GM19238 (cell line): ENCODE results near the gene ARSB.
A peak's percentile ranks its signal among the peaks of the same experiment; 100 is the strongest.
"Not testable (repeated sequence)": the region's sequence is repeated elsewhere in the genome, so short reads cannot be mapped to it uniquely, and the experiment has no call there.

Experiments
- DNase-seq: peaks from one replicate; pipeline ENCODE4 v3.0.0; 2011; ENCODE audit warnings: low spot score; ENCODE audit not compliant: insufficient read length

The ARSB gene

DNA sequence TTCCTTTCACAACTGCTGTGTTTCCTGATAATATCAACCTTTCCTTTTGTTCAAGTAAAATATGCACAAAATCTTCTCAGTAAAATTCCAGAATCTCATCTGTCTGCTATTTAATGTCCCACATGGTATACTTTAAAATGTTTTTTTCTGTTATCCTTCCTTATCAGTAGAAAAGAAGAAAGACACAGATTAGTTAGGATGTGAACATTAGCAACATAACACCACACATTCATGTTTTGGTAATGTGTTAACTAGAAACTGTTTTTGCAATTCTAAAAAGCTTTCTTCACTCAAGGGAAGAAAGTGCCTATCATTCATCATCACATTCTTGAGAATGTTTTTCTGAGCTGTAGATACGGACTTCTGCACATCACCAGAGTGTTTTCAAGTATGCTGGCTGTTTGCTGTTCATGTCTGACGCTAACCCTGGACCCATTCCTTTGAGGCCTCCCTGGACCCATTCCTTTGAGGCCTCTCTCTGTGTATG is 10.5 kb upstream of the ARSB start:
- no peak for DNase-seq

- no peak for DNase-seq
Measured at GRCh38 chr5:78993165-78993564, 8.1 kb upstream of the ARSB start.

- no peak for DNase-seq
Measured at GRCh38 chr5:78992146-78992545, 7.0 kb upstream of the ARSB start.

- DNase-seq, result no peak
Measured at GRCh38 chr5:78989080-78989479, 4.0 kb upstream of the ARSB start.

- peak; percentile 52 for DNase-seq
Measured at GRCh38 chr5:78985725-78986223, 664 bp upstream of the ARSB start.

DNA sequence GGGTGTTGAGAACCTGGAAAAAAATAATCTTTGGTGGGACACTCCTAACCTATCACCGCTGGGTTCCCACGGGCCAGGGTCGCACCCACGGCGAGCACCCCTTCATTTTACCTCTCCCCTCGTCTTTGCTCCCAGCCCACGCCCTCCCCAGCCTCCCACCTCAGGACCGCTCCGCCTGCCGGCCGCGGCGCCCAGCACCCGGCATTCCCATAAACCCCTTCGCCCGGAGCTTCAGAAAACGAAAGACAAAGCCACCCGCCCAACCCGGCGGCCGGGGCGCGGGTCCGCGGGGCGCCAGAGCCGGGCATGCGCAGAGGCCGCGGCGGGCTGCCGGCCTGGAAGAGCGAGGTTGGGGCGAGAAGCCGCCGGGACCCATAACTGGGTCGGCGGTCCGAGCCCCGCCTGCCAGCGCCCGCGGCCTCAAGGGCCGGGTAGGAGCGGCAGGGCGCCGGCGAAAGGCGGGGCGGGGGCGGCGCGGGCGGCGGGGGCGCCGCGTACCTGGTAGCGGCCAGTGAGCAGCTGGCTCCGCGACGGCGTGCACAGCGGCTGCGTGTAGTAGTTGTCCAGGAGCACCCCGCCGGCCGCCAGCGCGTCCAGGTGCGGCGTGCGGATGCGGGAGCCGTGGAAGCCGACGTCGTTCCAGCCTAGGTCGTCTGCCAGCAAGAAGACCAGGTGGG is 533 bp downstream of the ARSB start:
- DNase-seq, result peak; percentile 85

GRCh38 chr5:78983601-78984438 is 1.3 kb downstream of the ARSB start:
- no peak for DNase-seq

DNA sequence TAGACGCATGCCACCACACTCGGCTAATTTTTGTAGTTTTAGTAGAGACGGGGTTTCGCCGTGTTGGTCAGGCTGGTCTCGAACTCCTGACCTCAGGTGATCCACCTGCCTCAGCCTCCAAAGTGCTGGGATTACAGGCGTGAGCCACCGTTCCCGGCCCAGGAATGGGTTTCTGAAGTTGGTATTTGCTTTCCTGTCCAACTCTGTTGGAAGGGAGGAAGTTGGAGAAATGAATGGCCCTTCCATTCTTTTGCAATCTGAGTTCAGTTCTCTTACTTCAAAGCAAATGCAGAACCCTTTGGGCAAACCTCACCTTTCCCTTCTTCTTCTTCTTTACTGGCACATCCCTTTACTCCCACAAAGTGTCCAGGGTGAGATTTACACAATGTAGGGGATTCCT is 1.9 kb downstream of the ARSB start:
- not testable (repeated sequence) for DNase-seq

DNA sequence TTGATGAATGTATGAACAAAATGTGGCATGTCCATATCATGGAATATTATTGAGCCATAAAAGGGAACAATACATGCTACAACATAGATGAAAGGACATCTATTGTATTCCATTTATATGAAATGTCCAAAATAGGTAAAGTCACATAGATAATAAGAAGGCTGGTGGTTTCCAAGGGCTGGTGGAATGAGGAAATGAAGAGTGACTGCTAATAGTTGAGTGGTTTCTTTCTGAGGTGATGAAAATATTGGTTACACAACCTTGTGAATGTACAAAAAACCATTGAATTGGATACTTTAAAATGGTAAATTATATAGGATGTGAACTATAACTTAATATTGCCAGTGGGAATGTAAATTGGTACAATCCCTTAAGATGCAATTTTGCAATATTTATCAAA is 5.2 kb downstream of the ARSB start:
- no peak for DNase-seq

- no peak for DNase-seq
Measured at GRCh38 chr5:78979117-78979742, 5.9 kb downstream of the ARSB start.

- no peak for DNase-seq
Measured at GRCh38 chr5:78975035-78975434, 10.1 kb downstream of the ARSB start.

- DNase-seq, result no peak
Measured at GRCh38 chr5:78974601-78975000, 10.5 kb downstream of the ARSB start.

DNA sequence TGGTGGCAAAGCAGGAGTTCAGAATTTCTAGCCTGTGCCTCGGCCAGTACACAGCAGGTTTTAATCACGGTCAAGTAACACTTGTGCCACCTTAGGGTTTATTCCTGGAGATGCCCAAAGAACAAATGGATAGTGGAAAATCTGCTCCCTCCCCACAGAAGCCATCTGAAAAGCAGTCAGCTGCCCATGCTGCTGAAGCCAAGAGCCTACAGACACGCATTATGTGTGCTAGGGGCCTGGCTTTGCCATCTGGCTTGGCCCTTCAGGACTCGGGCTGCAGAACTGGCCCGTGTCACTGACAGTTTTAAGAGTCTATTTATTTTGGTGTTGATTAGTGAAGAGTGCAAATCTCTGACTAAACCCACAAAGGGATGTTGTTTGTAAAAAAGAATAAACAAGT is 11.1 kb downstream of the ARSB start:
- no peak for DNase-seq

GRCh38 chr5:78972654-78973428 is 12.3 kb downstream of the ARSB start:
- DNase-seq, result no peak

- no peak for DNase-seq
Measured at GRCh38 chr5:78971998-78972397, 13.1 kb downstream of the ARSB start.

DNA sequence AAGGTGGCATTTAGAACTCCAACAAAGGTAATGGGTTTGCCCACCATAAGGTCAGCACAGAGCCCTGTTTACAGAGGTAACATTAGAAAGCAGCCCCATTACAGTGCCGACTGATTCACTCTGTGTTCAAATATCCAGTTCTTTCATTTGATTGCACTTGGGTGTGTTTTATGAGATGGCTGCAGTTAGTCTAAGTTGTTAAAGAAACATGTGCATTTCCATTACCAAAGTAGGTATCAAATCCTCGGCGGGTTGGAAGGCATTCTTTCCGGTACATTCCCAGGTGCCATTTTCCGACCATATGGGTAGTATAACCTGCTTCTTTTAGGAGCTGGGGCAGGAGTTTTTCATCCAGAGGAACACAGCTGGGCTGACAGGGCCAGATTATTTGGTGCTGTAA is 16.3 kb downstream of the ARSB start:
- no peak for DNase-seq

DNA sequence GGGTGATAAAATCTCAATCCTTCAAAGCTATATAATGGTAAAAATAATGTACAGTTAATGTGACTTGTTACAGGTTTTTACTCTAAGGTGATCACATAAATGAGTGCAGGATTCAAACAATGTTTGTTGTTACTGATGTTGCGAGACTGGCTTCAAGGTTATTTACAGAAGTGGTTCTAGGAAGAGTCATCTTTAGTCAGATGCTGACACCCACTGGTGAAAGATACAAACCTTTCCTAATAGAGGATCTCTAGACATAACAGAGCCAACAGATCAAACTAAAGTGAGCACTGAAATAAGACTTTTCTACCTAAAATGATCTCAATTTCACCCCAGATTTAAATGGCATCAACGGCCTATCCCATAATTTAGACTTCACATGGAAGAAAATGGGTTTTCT is 20.2 kb downstream of the ARSB start:
- DNase-seq, result no peak

DNA sequence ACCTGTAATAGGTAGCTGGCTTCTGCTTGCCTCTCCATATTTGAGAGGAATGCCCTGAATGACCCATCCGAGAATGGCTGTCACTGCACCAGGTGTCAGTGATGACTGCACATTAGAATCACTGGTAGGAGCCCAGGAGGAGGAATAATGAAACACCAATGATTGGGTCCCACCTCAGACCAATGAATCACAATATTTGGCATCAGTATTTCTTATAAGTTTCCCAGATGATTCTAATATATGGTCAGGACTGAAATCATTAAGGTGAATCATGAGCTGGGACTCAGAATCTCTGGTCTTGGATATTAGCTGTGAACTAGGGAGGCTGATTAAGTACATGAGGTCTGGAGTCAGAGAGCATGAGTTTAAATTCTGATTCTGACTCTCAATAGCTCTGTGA is 23.4 kb downstream of the ARSB start:
- DNase-seq, result no peak

- DNase-seq, result no peak
Measured at GRCh38 chr5:78959767-78960166, 25.3 kb downstream of the ARSB start.

- no peak for DNase-seq
Measured at GRCh38 chr5:78958672-78959445, 26.3 kb downstream of the ARSB start.

- no peak for DNase-seq
Measured at GRCh38 chr5:78956901-78957300, 28.2 kb downstream of the ARSB start.
